Dermis blood vessel endothelial cell (primary cell): ENCODE results near the gene PXK. TPM values are rescaled to one million over a fixed set of nuclear protein-coding genes. Genes with fewer than 3 reads are reported as not detected.
"Not testable (repeated sequence)": the region's sequence is repeated elsewhere in the genome, so short reads cannot be mapped to it uniquely, and the experiment has no call there.

Experiments used
- DNase-seq: peaks from one replicate; pipeline ENCODE4 v3.0.0; 2010
- total RNA-seq: library from RNA; depleted of rRNA; stranded (reverse); fragments of >200 nt; gene quantifications from 2 replicates; pipeline ENCODE4 v1.2.3, GENCODE V29; 2014

Gene PXK
- total RNA-seq, 1 donor from 2014 or later: 30.6 TPM

GRCh38 chr3:58421004-58421403 is 88.3 kb downstream of the PXK start:
- no peak for DNase-seq

DNA sequence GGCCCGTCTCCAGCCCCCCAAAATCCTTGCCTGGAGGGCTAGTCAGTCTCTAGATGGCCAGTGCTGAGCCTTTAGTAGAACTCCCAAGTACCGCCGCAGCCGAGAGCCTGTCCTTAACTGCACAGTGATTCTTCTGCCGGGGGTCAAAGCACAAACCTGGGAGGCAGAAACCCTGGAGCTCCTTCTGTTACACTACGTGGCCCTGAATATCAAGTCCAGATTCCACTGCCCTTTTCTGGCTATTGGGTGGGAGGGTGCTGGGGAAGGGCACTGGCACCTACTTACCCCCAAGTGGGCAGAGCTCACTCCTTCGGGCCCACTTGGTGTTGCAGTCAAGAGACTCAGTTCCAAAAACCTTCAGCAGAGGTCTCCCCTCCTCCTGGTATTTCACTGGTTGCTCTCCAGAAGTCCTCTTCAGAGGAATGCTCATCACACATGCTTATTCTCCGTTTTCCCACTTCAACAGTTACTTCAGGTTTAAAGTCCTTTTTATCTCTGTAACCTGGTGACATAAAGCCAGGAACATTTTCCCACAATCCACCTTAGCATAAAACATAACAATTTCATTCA is 90.1 kb downstream of the PXK start:
- peak; percentile 22 for DNase-seq

GRCh38 chr3:58424613-58425012 is 91.9 kb downstream of the PXK start:
- no peak for DNase-seq

DNA sequence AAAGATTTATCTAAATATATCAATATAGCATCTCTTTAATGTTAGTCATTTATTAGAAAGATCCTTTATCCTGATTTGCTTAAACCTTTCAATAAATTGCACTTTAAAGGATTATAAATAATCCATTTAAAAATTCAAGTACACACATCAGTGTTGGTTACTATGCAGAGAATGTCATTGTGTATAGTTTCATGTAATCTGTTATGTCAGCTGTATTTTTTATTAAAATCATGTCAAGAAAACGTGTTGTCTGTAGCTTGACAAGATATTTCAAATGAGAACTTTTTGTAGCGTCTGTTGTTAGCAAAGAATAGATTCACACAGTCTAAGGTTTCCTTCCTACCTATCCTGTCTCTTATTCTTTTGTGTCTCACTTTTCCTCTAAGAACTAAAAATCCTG is 93.1 kb downstream of the PXK start:
- DNase-seq: no peak

- no peak for DNase-seq
These were observed 95.1 kb downstream of the PXK start for GRCh38 chr3:58427661-58428361.

DNA sequence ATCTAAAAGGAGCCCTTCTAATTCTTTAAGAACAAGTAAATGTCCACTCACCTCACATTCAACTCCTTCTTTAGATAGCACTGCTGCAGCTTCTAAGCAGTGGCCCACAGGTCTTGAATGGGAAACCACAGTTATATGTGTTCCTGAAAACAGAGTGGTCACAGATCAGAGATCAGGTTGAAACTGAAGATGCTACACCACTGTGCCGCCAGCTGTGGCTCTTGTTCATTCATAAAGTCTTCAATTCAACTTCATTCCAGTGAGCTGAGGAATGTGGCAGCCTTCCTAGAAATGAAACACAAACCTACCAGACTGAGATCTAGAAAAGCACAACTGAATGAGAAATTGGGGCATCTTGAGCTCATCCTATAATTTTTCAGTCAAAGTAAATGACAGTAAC is 97.0 kb downstream of the PXK start:
- no peak for DNase-seq

GRCh38 chr3:58432905-58433304 is 100.2 kb downstream of the PXK start:
- no peak for DNase-seq

GRCh38 chr3:58433400-58434167 is 100.9 kb downstream of the PXK start, which contains the start of gene PDHB:
Gene PDHB, minus strand, starts transcription at chr3:58433832. Its CDS starts 23 bp downstream, at chr3:58433809.
- DNase-seq: peak; percentile 94

- DNase-seq: no peak
These were observed 101.4 kb downstream of the PXK start for GRCh38 chr3:58434168-58434504.

- no peak for DNase-seq
These were observed 101.8 kb downstream of the PXK start for GRCh38 chr3:58434511-58434910.

GRCh38 chr3:58434990-58435389 is 102.3 kb downstream of the PXK start:
- peak; percentile 30 for DNase-seq

GRCh38 chr3:58437276-58437675 is 104.6 kb downstream of the PXK start:
- DNase-seq: not testable (repeated sequence)

DNA sequence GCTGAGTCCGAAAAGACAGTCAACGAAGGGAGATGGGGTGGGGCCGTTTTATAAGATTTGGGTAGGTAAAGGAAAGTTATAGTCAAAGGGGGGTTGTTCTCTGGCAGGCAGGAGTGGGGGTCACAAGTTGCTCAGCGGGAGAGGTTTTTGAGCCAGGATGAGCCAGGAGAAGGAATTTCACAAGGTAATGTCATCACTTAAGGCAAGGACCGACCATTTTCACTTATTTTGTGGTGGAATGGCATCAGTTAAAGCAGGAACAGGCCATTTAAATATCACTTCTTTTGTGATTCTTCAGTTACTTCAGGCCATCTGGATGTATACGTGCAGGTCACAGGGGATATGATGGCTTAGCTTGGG is 108.3 kb downstream of the PXK start:
- not testable (repeated sequence) for DNase-seq

DNA sequence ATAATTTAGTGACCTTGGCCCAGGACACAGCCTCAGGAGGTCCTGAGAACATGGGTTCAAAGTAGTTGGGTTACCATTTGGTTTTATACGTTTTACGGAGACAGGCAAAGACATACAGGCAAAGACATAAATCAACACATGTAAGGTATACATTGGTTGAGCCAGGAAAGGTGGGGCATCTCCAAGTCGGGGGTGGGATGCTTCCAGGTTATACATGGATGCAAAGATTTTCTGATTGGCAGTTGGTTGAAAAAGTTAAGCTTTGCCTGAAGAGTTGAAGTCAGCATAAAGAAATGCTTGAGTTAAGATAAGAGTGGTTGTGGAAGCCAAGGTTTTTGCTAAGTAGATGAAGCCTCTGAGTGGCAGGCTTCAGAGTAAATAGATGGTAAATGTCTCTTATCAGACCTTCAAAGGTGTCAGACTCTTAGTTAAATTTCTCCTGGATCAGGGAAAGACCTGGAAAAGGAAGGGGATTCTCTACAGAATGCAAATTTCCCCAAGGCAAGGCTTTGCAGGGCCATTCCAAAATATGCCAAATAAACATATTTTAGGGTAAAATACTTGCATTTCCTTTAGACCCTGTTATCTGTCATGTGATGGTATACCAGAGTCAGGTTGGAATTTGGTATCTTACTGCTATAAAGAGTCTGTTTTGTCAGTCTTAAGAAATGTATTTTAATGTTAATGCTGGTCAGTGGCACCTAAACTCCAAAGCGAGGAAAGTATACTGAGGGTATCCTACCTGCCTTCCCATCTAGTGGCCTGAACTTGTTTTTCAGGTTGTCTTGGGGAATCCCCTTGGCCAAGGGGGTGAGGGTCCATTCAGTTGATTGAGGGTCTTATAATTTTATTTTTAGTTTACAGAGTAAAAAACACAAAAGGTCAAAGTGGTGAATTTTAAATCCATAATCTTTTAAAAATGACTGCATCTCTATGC is 109.1 kb downstream of the PXK start:
- no peak for DNase-seq

GRCh38 chr3:58452176-58452575 is 119.5 kb downstream of the PXK start:
- DNase-seq: no peak

DNA sequence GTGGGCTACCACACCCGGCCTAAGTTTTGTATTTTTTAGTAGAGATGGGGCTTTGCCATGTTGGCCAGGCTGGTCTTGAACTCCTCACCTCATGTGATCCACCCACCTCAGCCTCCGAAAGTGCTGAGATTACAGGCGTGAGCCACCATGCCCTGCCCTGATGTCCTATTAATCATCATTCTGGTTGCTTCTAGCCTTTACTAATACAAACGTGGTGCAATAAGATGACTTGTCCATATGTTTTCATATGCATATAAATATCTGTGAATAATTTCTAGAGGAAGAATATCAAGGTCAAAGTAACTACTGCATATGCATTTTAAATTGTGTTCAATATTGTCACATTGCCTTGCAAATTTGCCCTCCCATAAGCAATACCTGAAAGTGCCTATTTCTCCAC is 126.5 kb downstream of the PXK start:
- no peak for DNase-seq

DNA sequence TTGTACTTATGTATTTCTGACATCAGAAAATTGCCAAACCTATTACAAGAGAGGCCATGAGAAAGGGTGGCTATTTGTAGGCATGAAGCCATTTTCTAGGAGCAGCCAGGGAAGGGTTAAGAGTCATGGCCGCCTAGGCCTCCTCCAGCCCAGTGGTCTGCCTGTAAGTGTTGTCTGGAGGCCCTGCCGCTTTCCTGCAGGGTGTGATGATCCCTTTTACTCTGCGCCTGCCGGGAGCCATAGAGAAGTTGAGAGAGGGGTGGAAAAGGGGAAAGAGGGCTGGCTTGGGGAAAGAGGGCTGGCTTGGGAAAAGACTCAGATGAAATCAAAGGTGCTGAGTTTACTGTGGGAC is 130.1 kb downstream of the PXK start:
- no peak for DNase-seq

- DNase-seq: peak; percentile 77
These were observed 130.7 kb downstream of the PXK start for GRCh38 chr3:58463181-58463941.

DNA sequence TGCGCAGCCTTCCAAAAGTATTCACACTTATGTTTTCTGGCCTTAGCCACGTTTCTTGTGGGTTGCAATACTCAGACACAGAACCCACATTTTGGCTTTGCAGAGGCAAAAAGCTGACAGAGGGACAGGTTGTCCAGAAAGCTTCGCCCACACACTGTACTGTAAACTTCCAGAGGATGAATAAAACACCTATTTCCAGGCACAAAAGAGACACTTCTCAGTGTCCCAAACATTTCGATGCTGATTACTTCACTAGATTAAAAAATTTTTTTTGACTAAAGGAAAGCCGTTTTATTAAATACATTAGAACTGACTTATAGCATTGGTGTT is 131.2 kb downstream of the PXK start:
- DNase-seq: no peak

GRCh38 chr3:58464866-58465265 is 132.2 kb downstream of the PXK start:
- no peak for DNase-seq

- DNase-seq: no peak
These were observed 134.3 kb downstream of the PXK start for GRCh38 chr3:58466899-58467563.

DNA sequence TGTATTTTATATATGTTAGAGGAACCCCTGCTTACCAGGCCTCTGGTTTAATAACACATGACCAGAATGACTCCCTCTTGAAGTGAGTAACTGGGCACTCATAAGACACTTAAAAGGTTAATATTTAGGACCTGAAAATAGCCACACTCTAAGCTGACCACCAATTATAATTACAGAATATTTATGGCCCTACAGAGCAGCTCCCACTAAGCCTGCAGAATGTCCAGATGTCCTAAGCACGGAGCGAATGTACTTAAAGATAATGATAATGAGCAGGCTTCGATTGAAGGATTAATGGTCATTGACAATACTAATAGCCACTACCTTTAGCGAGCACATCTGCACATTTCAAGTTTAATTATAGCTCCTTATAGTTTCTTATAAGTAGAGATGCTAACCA is 136.4 kb downstream of the PXK start:
- no peak for DNase-seq
